Suprapubic skin (tissue), 3 donors: ENCODE results near the gene SMG5.

Experiments used
- CTCF ChIP-seq, 2 donors: fragments of 200-600 bp in 1 of 2; fragments of 450-650 bp in 1 of 2; sonication (generic) in 1 of 2; IDR thresholded peaks; one replicate each; pipeline ENCODE4 v1.5.1; 2016 to 2019; ENCODE audit warnings: antibody characterized with exemption in 2 of 2, mild to moderate bottlenecking in 1 of 2, moderate library complexity in 1 of 2
- EP300 ChIP-seq: sonication (generic); formaldehyde crosslinking; IDR thresholded peaks from one replicate; pipeline ENCODE4 v1.6.1; 2017; ENCODE audit warnings: antibody characterized with exemption
- POLR2A ChIP-seq, 2 donors: fragments of 450-650 bp; IDR thresholded peaks; one replicate each; pipeline ENCODE4 v1.6.1; 2017; ENCODE audit warnings: antibody characterized with exemption in 2 of 2, mild to moderate bottlenecking in 2 of 2, moderate library complexity in 2 of 2

DNA sequence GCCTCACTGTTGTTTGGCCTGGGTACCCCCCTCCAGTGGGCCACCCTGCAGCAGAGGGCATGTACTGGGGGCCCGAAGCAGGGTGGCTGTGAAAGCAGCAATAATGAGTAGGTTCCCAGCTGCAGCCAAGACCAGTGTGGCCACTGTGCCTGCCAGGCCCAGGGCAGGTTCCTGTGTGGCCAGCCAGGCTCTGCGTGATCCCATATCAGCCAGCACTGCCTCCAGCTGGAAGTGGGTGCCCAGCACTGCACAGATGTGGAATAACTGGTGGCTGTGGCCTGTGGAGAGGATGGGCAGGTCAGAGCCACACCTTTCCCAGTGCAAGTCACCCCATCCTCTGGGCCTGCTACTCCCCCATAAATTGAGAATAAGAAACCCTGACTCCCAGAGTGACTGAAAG is 38.5 kb downstream of the SMG5 start:
- no peak for TF ChIP-seq EP300
- TF ChIP-seq CTCF (IDR thresholded peaks at IDR 0.05) = no peak
- TF ChIP-seq POLR2A (IDR thresholded peaks at IDR 0.05) = no peak
